NCI-H1436 (cell line): ENCODE measurements around the gene RALGAPA2.

Source experiments
- DNase-seq: peaks from one replicate; lab custom pipeline; 2025; lab: John Stamatoyannopoulos, UW

Gene RALGAPA2

GRCh38 chr20:20630551-20630950 is 81.9 kb downstream of the RALGAPA2 start:
- DNase-seq: no peak

GRCh38 chr20:20629556-20630188 is 82.8 kb downstream of the RALGAPA2 start:
- DNase-seq: no peak

GRCh38 chr20:20628314-20628713 is 84.1 kb downstream of the RALGAPA2 start:
- DNase-seq: no peak

GRCh38 chr20:20627471-20627870 is 85.0 kb downstream of the RALGAPA2 start:
- no peak for DNase-seq

GRCh38 chr20:20624914-20625313 is 87.5 kb downstream of the RALGAPA2 start:
- DNase-seq: peak; percentile 18

- no peak for DNase-seq
Measured at GRCh38 chr20:20621195-20621594, 91.2 kb downstream of the RALGAPA2 start.

- DNase-seq: no peak
Measured at GRCh38 chr20:20614391-20614790, 98.1 kb downstream of the RALGAPA2 start.

- DNase-seq: no peak
Measured at GRCh38 chr20:20612251-20612650, 100.2 kb downstream of the RALGAPA2 start.

- DNase-seq: no peak
Measured at GRCh38 chr20:20611167-20611566, 101.3 kb downstream of the RALGAPA2 start.

GRCh38 chr20:20609522-20609921 is 102.9 kb downstream of the RALGAPA2 start:
- no peak for DNase-seq

- no peak for DNase-seq
Measured at GRCh38 chr20:20608641-20609040, 103.8 kb downstream of the RALGAPA2 start.

- no peak for DNase-seq
Measured at GRCh38 chr20:20608041-20608440, 104.4 kb downstream of the RALGAPA2 start.

GRCh38 chr20:20606881-20607280 is 105.6 kb downstream of the RALGAPA2 start:
- DNase-seq: no peak

- DNase-seq: no peak
Measured at GRCh38 chr20:20606050-20606449, 106.4 kb downstream of the RALGAPA2 start.

- DNase-seq: no peak
Measured at GRCh38 chr20:20604907-20605306, 107.5 kb downstream of the RALGAPA2 start.

- no peak for DNase-seq
Measured at GRCh38 chr20:20604357-20604756, 108.1 kb downstream of the RALGAPA2 start.

GRCh38 chr20:20603339-20603990 is 109.0 kb downstream of the RALGAPA2 start:
- DNase-seq: peak; percentile 89

- no peak for DNase-seq
Measured at GRCh38 chr20:20597966-20598365, 114.5 kb downstream of the RALGAPA2 start.

- peak; percentile 31 for DNase-seq
Measured at GRCh38 chr20:20594171-20594530, 118.3 kb downstream of the RALGAPA2 start.

- peak; percentile 71 for DNase-seq
Measured at GRCh38 chr20:20593447-20594170, 118.8 kb downstream of the RALGAPA2 start.

GRCh38 chr20:20585146-20585545 is 127.3 kb downstream of the RALGAPA2 start:
- DNase-seq: no peak

GRCh38 chr20:20582734-20583133 is 129.7 kb downstream of the RALGAPA2 start:
- no peak for DNase-seq

- no peak for DNase-seq
Measured at GRCh38 chr20:20580139-20580538, 132.3 kb downstream of the RALGAPA2 start.
